ENCODE results near the gene FAM216A.

GRCh38 chr12:110514363-110514762 lies 45.7 kb downstream of the FAM216A start:
- no peak for TF ChIP-seq CTCF (IDR thresholded peaks at IDR 0.05)
- TF ChIP-seq POLR2A (IDR thresholded peaks at IDR 0.05): no peak
- no peak for TF ChIP-seq POLR2AphosphoS5 (IDR thresholded peaks at IDR 0.05)
- no peak for TF ChIP-seq EP300 (IDR thresholded peaks at IDR 0.05)
